ENCODE data around the gene ACAT1.

- TF ChIP-seq POLR2A (IDR thresholded peaks at IDR 0.05; ENCODE audit: low read length) (no peak), GATA1 (IDR thresholded peaks at IDR 0.05; ENCODE audit: low read depth, low read length) (no peak)
Observed at GRCh38 chr11:108125096-108125495, 3.7 kb downstream of the ACAT1 start.

All from erythroblast (primary cell).